HG03175 (cell line): ENCODE results near the gene DCLK1.

Experiments
- ATAC-seq: cut with Tn5 transposase; IDR thresholded peaks from one replicate; pipeline ENCODE4 v1.9.1; 2021; ENCODE audit warnings: mild to moderate bottlenecking, moderate library complexity; ENCODE audit not compliant: unreplicated experiment

DCLK1 gene

GRCh38 chr13:35794734-35795389 lies 336.3 kb downstream of the DCLK1 start:
- ATAC-seq = no peak

- no peak for ATAC-seq
Observed at GRCh38 chr13:35793823-35794222, 337.4 kb downstream of the DCLK1 start.

- no peak for ATAC-seq
Observed at GRCh38 chr13:35792911-35793310, 338.3 kb downstream of the DCLK1 start.

- ATAC-seq = no peak
Observed at GRCh38 chr13:35792021-35792420, 339.2 kb downstream of the DCLK1 start.

GRCh38 chr13:35791184-35791851 lies 339.9 kb downstream of the DCLK1 start:
- no peak for ATAC-seq

GRCh38 chr13:35789335-35790165 lies 341.6 kb downstream of the DCLK1 start:
- ATAC-seq = peak; percentile 70

GRCh38 chr13:35787937-35788336 lies 343.2 kb downstream of the DCLK1 start:
- ATAC-seq = no peak

- ATAC-seq = no peak
Observed at GRCh38 chr13:35785576-35786303, 345.4 kb downstream of the DCLK1 start.

GRCh38 chr13:35784286-35784951 lies 346.8 kb downstream of the DCLK1 start:
- ATAC-seq = no peak

- ATAC-seq = no peak
Observed at GRCh38 chr13:35782793-35783192, 348.4 kb downstream of the DCLK1 start.

- ATAC-seq = no peak
Observed at GRCh38 chr13:35781036-35782000, 349.9 kb downstream of the DCLK1 start.

GRCh38 chr13:35780613-35781012 lies 350.6 kb downstream of the DCLK1 start:
- ATAC-seq = no peak

- no peak for ATAC-seq
Observed at GRCh38 chr13:35771898-35772297, 359.3 kb downstream of the DCLK1 start.

- no peak for ATAC-seq
Observed at GRCh38 chr13:35770756-35771297, 360.4 kb downstream of the DCLK1 start.

GRCh38 chr13:35769812-35770211 lies 361.4 kb downstream of the DCLK1 start:
- ATAC-seq = no peak

- no peak for ATAC-seq
Observed at GRCh38 chr13:35768551-35768950, 362.6 kb downstream of the DCLK1 start.

- no peak for ATAC-seq
Observed at GRCh38 chr13:35768073-35768472, 363.1 kb downstream of the DCLK1 start.

GRCh38 chr13:35767256-35767976 lies 363.8 kb downstream of the DCLK1 start:
- no peak for ATAC-seq

- no peak for ATAC-seq
Observed at GRCh38 chr13:35766663-35767062, 364.5 kb downstream of the DCLK1 start.
